ENCODE data around the gene CNOT3. TPM values are rescaled to one million over a fixed set of nuclear protein-coding genes. Genes with fewer than 3 reads are reported as not detected.
A peak's percentile ranks its signal among the peaks of the same experiment; 100 is the strongest.

The CNOT3 gene
- total and polyA plus RNA-seq, 7 experiments from 2014 or later: 10.1 to 84.6 (median 41.2) TPM

- Histone ChIP-seq H3K27me3 (ENCODE audit: control insufficient read depth in 2 of 2, insufficient read depth in 2 of 2, low read length in 2 of 2) (no peaks in the 10 kb centered on the region), H3K36me3 (ENCODE audit: control insufficient read depth in 2 of 3, insufficient read depth in 3 of 3, low read length in 3 of 3) (peaks cover 9 to 82% (median 20%) of the 10 kb centered on the region in 3 experiments), H3K4me3 (ENCODE audit: low read length) (no peak overlapping the region), H3K27ac (ENCODE audit: low read depth, low read length) (no peak overlapping the region), H3K9me3 (ENCODE audit: control insufficient read depth in 2 of 3, low read length in 3 of 3) (no peaks in the 10 kb centered on the region), H3K4me1 (ENCODE audit: control insufficient read depth in 2 of 2, insufficient read depth in 2 of 2, low read length in 2 of 2) (no peaks in the 10 kb centered on the region)
- H3K9me3 Mint-ChIP-seq: no peaks in the 10 kb centered on the region
- intact Hi-C loops (cut with micrococcal nuclease): no loop called here
- ChIA-PET POLR2A (no interaction called here), CTCF (no interaction called here)
- H3K27ac Mint-ChIP-seq: no peak overlapping the region
- peaks cover 3 to 27% (median 8%) of the 10 kb centered on the region in 5 donors for H3K36me3 Mint-ChIP-seq
- H3K4me1 Mint-ChIP-seq: no peaks in the 10 kb centered on the region
- DNase-seq: no peak
- no peak for ATAC-seq
- no peak overlapping the region for H3K4me3 Mint-ChIP-seq
- H3K27me3 Mint-ChIP-seq: no peaks in the 10 kb centered on the region
Measured at GRCh38 chr19:54128441-54128725, 9.2 kb upstream of the CNOT3 start.

- no peak for DNase-seq
- Histone ChIP-seq H3K27me3 (ENCODE audit: control insufficient read depth in 2 of 2, insufficient read depth in 2 of 2, low read length in 2 of 2) (no peaks in the 10 kb centered on the region), H3K36me3 (ENCODE audit: control insufficient read depth in 2 of 3, insufficient read depth in 3 of 3, low read length in 3 of 3) (peaks cover 6 to 76% (median 19%) of the 10 kb centered on the region in 3 experiments), H3K4me3 (ENCODE audit: low read length) (no peak overlapping the region), H3K4me1 (ENCODE audit: control insufficient read depth in 2 of 2, insufficient read depth in 2 of 2, low read length in 2 of 2) (peaks cover 0 to 4% of the 10 kb centered on the region in 2 donors), H3K9me3 (ENCODE audit: control insufficient read depth in 2 of 3, low read length in 3 of 3) (no peaks in the 10 kb centered on the region), H3K27ac (ENCODE audit: low read depth, low read length) (no peak overlapping the region)
- POLR2A ChIA-PET: no interaction called here
- H3K9me3 Mint-ChIP-seq: no peaks in the 10 kb centered on the region
- H3K27me3 Mint-ChIP-seq: no peaks in the 10 kb centered on the region
- H3K27ac Mint-ChIP-seq: no peak overlapping the region
- H3K36me3 Mint-ChIP-seq: peaks cover 2 to 25% (median 8%) of the 10 kb centered on the region in 5 donors
- intact Hi-C loops (cut with micrococcal nuclease): no loop called here
- H3K4me1 Mint-ChIP-seq: peaks cover 0 to 2% (median 0%) of the 10 kb centered on the region in 7 donors
- CTCF ChIA-PET: no interaction called here
- H3K4me3 Mint-ChIP-seq: no peak overlapping the region
- no peak for ATAC-seq
Measured at GRCh38 chr19:54128796-54129616, 8.6 kb upstream of the CNOT3 start.

GRCh38 chr19:54129617-54129996, 8.0 kb upstream of the CNOT3 start:
- H3K4me1 ChIP-seq (ENCODE audit: control insufficient read depth in 2 of 2, insufficient read depth in 2 of 2, low read length in 2 of 2): peaks cover 0 to 4% of the 10 kb centered on the region in 2 donors
- H3K36me3 ChIP-seq (ENCODE audit: control insufficient read depth in 2 of 3, insufficient read depth in 3 of 3, low read length in 3 of 3): peaks cover 3 to 70% (median 14%) of the 10 kb centered on the region in 3 experiments
- H3K4me1 Mint-ChIP-seq: peaks cover 0 to 5% (median 5%) of the 10 kb centered on the region in 7 donors
- H3K27me3 ChIP-seq (ENCODE audit: control insufficient read depth in 2 of 2, insufficient read depth in 2 of 2, low read length in 2 of 2): no peaks in the 10 kb centered on the region
- H3K36me3 Mint-ChIP-seq: peaks cover 4 to 25% (median 8%) of the 10 kb centered on the region in 5 donors
- H3K4me3 ChIP-seq (ENCODE audit: low read length): no peak overlapping the region
- ChIA-PET CTCF (no interaction called here), POLR2A (no interaction called here)
- no peak overlapping the region for H3K27ac Mint-ChIP-seq
- no peak overlapping the region for H3K4me3 Mint-ChIP-seq
- no peaks in the 10 kb centered on the region for H3K27me3 Mint-ChIP-seq
- no peak overlapping the region for H3K27ac ChIP-seq (ENCODE audit: low read depth, low read length)
- intact Hi-C loops (cut with micrococcal nuclease): no loop called here
- ATAC-seq (no peak), DNase-seq (no peak)
- no peaks in the 10 kb centered on the region for H3K9me3 ChIP-seq (ENCODE audit: control insufficient read depth in 2 of 3, low read length in 3 of 3)
- no peaks in the 10 kb centered on the region for H3K9me3 Mint-ChIP-seq

DNA sequence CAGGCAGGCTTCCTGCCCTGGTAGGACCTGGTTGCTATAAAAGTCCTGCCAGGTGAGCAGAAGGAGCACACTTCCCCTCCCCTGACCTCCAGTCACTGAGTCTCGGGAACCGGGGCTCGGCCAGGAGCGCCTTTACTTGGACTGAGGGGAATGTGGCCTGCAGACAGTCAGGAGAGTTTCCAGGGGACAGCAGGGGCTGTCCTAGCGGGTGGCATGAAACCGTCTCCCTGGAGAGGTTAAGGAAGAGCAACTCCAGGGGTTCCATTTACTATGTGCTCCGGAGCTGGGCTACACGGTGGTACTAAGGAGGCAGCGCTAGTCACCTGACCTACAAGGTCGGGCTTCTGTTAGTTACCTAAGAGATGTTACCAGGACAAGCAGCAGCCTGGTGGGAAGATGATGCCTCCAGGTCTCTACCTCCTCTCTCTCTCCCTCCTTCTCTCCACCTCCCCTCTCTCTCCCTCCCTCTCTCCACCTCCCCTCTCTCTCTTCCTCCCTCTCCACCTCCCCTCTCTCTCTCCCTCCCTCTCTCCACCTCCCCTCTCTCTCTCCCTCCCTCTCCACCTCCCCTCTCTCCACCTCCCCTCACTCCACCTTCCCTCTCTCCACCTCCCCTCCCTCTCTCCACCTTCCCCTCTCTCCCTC, 4.1 kb upstream of the CNOT3 start:
- no peak overlapping the region for H3K27ac ChIP-seq (ENCODE audit: low read depth, low read length)
- intact Hi-C loops (cut with micrococcal nuclease): loop anchor here in 1 of 2 donors (10.0 kb wide), 1 partner anchor 331 kb away; the partner anchor contains the start of gene LENG9
- no peaks in the 10 kb centered on the region for H3K27me3 ChIP-seq (ENCODE audit: control insufficient read depth in 2 of 2, insufficient read depth in 2 of 2, low read length in 2 of 2)
- peaks cover 8 to 9% of the 10 kb centered on the region in 2 donors for H3K4me1 ChIP-seq (ENCODE audit: control insufficient read depth in 2 of 2, insufficient read depth in 2 of 2, low read length in 2 of 2)
- peaks cover 11 to 23% (median 16%) of the 10 kb centered on the region in 7 donors for H3K4me1 Mint-ChIP-seq
- H3K9me3 Mint-ChIP-seq: peaks cover 0 to 1% (median 0%) of the 10 kb centered on the region in 11 donors
- H3K27ac Mint-ChIP-seq: no peak overlapping the region
- no peak overlapping the region for H3K4me3 ChIP-seq (ENCODE audit: low read length)
- peaks cover 0 to 35% (median 3%) of the 10 kb centered on the region in 3 experiments for H3K36me3 ChIP-seq (ENCODE audit: control insufficient read depth in 2 of 3, insufficient read depth in 3 of 3, low read length in 3 of 3)
- ATAC-seq (no peak), DNase-seq (peak in 2 of 9 donors; percentile 46 to 51)
- no peaks in the 10 kb centered on the region for H3K27me3 Mint-ChIP-seq
- H3K4me3 Mint-ChIP-seq: no peak overlapping the region
- CTCF ChIA-PET: no interaction called here
- POLR2A ChIA-PET: interaction anchor here (0.6 to 6.1 kb wide), 2 partner anchors 17 to 19 kb away, joined by 3 to 86 read pairs; partner anchors contain the start of genes PRPF31 and TFPT
- peaks cover 0 to 9% (median 0%) of the 10 kb centered on the region in 5 donors for H3K36me3 Mint-ChIP-seq
- H3K9me3 ChIP-seq (ENCODE audit: control insufficient read depth in 2 of 3, low read length in 3 of 3): no peaks in the 10 kb centered on the region

DNA sequence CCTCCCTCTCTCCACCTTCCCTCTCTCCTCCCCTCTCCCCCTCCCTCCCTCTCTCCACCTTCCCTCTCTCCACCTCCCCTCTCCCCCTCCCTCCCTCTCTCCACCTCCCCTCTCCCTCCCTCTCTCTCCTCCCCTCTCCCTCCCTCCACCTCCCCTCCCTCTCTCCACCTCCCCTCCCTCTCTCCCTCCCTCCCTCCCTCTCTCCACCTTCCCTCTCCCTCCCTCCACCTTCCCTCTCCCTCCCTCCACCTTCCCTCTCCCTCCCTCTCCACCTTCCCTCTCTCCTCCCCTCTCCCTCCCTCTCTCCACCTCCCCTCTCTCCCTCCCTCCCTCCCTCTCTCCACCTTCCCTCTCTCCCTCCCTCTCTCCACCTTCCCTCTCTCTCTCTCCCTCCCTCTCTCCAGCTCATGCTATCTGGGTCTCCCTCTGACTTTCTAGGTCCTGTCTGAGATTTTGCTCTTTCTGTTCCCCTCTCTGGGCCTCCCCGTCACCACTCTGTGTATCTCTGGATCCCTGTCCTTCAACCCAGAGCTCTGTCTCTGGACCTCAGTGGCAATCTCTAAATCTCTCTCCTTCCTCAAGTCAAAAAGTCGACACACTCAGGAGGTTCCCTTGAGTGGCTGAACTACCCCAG, 3.5 kb upstream of the CNOT3 start:
- no peaks in the 10 kb centered on the region for H3K27me3 ChIP-seq (ENCODE audit: control insufficient read depth in 2 of 2, insufficient read depth in 2 of 2, low read length in 2 of 2)
- peak overlapping the region in 1 of 10 donors; percentile 24 for H3K4me3 Mint-ChIP-seq
- no peaks in the 10 kb centered on the region for H3K9me3 ChIP-seq (ENCODE audit: control insufficient read depth in 2 of 3, low read length in 3 of 3)
- H3K36me3 ChIP-seq (ENCODE audit: control insufficient read depth in 2 of 3, insufficient read depth in 3 of 3, low read length in 3 of 3): peaks cover 0 to 29% (median 3%) of the 10 kb centered on the region in 3 experiments
- ChIA-PET CTCF (no interaction called here), POLR2A (interaction anchor here (0.6 to 6.1 kb wide), 2 partner anchors 18 to 734 kb away, joined by 6 to 86 read pairs; partner anchors contain the start of genes PRPF31 and TFPT)
- peaks cover 18 to 29% (median 21%) of the 10 kb centered on the region in 7 donors for H3K4me1 Mint-ChIP-seq
- H3K4me3 ChIP-seq (ENCODE audit: low read length): no peak overlapping the region
- peaks cover 14 to 16% of the 10 kb centered on the region in 2 donors for H3K4me1 ChIP-seq (ENCODE audit: control insufficient read depth in 2 of 2, insufficient read depth in 2 of 2, low read length in 2 of 2)
- H3K36me3 Mint-ChIP-seq: peaks cover 0 to 9% (median 0%) of the 10 kb centered on the region in 5 donors
- DNase-seq: no peak
- H3K27ac Mint-ChIP-seq: peak overlapping the region in 4 of 9 donors; percentile 49 to 80 (median 68)
- H3K27me3 Mint-ChIP-seq: no peaks in the 10 kb centered on the region
- H3K9me3 Mint-ChIP-seq: peaks cover 0 to 1% (median 0%) of the 10 kb centered on the region in 11 donors
- ATAC-seq: no peak
- intact Hi-C loops (cut with micrococcal nuclease): loop anchor here in 1 of 2 donors (10.0 kb wide), 1 partner anchor 331 kb away; the partner anchor contains the start of gene LENG9
- H3K27ac ChIP-seq (ENCODE audit: low read depth, low read length): no peak overlapping the region

Data from naive thymus-derived CD4-positive, alpha-beta T cell (primary cell).